ENCODE measurements around the gene SOWAHB. TPM values are rescaled to one million over a fixed set of nuclear protein-coding genes. Genes with fewer than 3 reads are reported as not detected.

The SOWAHB gene
- total and polyA plus RNA-seq, 2 of the 8 experiments (the other 6 are each of a cell fraction or from before 2014, with no cell fraction given) = 0.15 to 0.65 TPM

DNA sequence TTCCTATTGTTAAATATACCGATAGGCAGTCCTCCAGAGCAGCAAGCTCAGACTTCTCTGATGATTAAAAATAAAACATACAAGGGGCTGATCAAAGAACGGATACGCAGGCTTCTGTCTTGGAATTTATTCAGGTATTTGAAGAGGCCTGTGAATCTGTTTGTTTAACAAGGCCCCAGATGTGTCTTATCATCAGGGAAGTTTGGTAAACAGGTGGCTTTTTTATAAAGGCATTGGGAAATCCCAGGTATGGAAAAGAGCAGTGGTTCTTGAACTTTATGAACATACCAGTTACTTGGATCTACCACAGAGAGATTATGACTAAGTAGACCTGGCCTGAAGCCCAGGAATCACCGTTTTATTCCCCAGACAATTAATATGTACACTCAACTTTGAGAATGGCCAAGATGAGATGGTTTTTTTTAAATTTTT, 47.9 kb downstream of the SOWAHB start:
- H3K79me2 ChIP-seq (ENCODE audit: control insufficient read depth in 1 of 2, insufficient read depth in 2 of 2, low read length in 2 of 2) = no peaks in the 10 kb centered on the region

More for the DNA sequence above, 47.9 kb downstream of the SOWAHB start:
- Histone ChIP-seq H3K18ac (ENCODE audit: extremely low read depth, low read length) (no peak overlapping the region), H3K14ac (ENCODE audit: insufficient read length) (no peak overlapping the region), H3K9ac (replicated peaks in 1 of 4; ENCODE audit: extremely low read depth in 1 of 4, low read depth in 3 of 4, low read length in 3 of 4) (no peak overlapping the region), H2BK15ac (ENCODE audit: low read length) (no peak overlapping the region), H4K8ac (ENCODE audit: extremely low read depth, insufficient read depth, low read length) (no peak overlapping the region), H3K4me2 (ENCODE audit: insufficient read depth in 1 of 2, low read depth in 2 of 2, low read length in 2 of 2) (no peak overlapping the region), H3K27me3 (replicated peaks in 1 of 4; ENCODE audit: control insufficient read depth in 3 of 4, extremely low read depth in 1 of 4, insufficient read depth in 3 of 4, low read length in 3 of 4) (no peaks in the 10 kb centered on the region), H4K91ac (replicated peaks; ENCODE audit: insufficient read length, low read length) (no peak overlapping the region), H3K4ac (replicated peaks; ENCODE audit: insufficient read length, low read depth, low read length) (no peak overlapping the region), H3K4me3 (ENCODE audit: extremely low read depth in 1 of 4, insufficient read depth in 2 of 4, low read depth in 3 of 4, low read length in 4 of 4) (no peak overlapping the region), H3K4me1 (replicated peaks in 1 of 4; ENCODE audit: control insufficient read depth in 3 of 4, insufficient read depth in 4 of 4, low read length in 3 of 4) (no peaks in the 10 kb centered on the region), H3K36me3 (ENCODE audit: control insufficient read depth in 2 of 4, insufficient read depth in 4 of 4, low read length in 3 of 4) (no peaks in the 10 kb centered on the region), H2BK12ac (ENCODE audit: low read depth, low read length) (no peak overlapping the region), H2BK120ac (replicated peaks; ENCODE audit: low read depth, low read length) (no peak overlapping the region), H4K5ac (ENCODE audit: insufficient read length, low read depth, low read length) (no peak overlapping the region), H3K79me1 (ENCODE audit: low read depth, low read length) (no peaks in the 10 kb centered on the region), H3K9me3 (ENCODE audit: insufficient read depth in 2 of 2, low read depth in 1 of 2, low read length in 1 of 2) (no peaks in the 10 kb centered on the region), H2BK20ac (ENCODE audit: low read length) (no peak overlapping the region), H4K20me1 (replicated peaks in 1 of 2; ENCODE audit: control insufficient read depth in 1 of 2, insufficient read depth in 2 of 2, low read length in 2 of 2) (no peaks in the 10 kb centered on the region), H3K23me2 (ENCODE audit: low read depth, low read length) (no peaks in the 10 kb centered on the region), H2BK5ac (ENCODE audit: low read depth, low read length) (no peak overlapping the region), H2AFZ (ENCODE audit: low read length) (no peak overlapping the region), H2AK5ac (ENCODE audit: low read depth, low read length) (no peak overlapping the region), H3K23ac (ENCODE audit: insufficient read length) (no peak overlapping the region), H3K56ac (replicated peaks; ENCODE audit: insufficient read length, low read depth, low read length) (no peak overlapping the region), H3K27ac (ENCODE audit: low read depth, low read length) (no peak overlapping the region)
- 87% methylated on average over 4 of the region's 4 CpGs; no CpG with 5 or more reads in 1 of the 2 experiments for WGBS, 2 experiments (ENCODE audit: extremely low coverage in 1 of 2, insufficient coverage in 1 of 2, insufficient read length in 1 of 2, insufficient replicate concordance in 2 of 2, low coverage in 1 of 2, low lambda C conversion rate in 2 of 2, missing lambda C conversion rate in 1 of 2)
- CTCF ChIA-PET (ENCODE audit: partially characterized antibody) = no interaction called here
- DNase-seq (ENCODE audit: low read depth in 1 of 2, low spot score in 2 of 2) = no peak
- POLR2A ChIA-PET (ENCODE audit: partially characterized antibody) = no interaction called here
- TF ChIP-seq BCL11A (IDR thresholded peaks at IDR 0.05; ENCODE audit: low read depth in 2 of 2, low read length in 2 of 2) = no peak
- no peak for FAIRE-seq

Other genes starting within 250 kb of the SOWAHB start
- 105 and 110 TPM in 2 replicates for gene SEPTIN11, start 51.6 kb upstream of the SOWAHB start, total RNA-seq (2021; fragmentation: NEBNext Ultra II Directional; extraction: Animal tissue kit (Norgen Biotek cat#: 25700))
- gene SEPTIN11, start 51.6 kb upstream of the SOWAHB start, polyA plus RNA-seq (2011; rRNA removed) = 21.0 and 32.2 TPM in 2 replicates
- gene CCNI, start 177.8 kb upstream of the SOWAHB start, total RNA-seq (2021; fragmentation: NEBNext Ultra II Directional; extraction: Animal tissue kit (Norgen Biotek cat#: 25700)) = 223 and 234 TPM in 2 replicates
- gene CCNI, start 177.8 kb upstream of the SOWAHB start, polyA plus RNA-seq (2011; rRNA removed) = 64.8 and 97.8 TPM in 2 replicates

Data from H1 (cell line).